WTC11 (cell line): ENCODE results near the gene TMEM88. TPM values are rescaled to one million over a fixed set of nuclear protein-coding genes. Genes with fewer than 3 reads are reported as not detected.

Experiments
- ATAC-seq: fragments of 200-7000 bp; cut with Tn5 transposase; 2 replicates; pipeline ENCODE4 v1.10.0; 2021; ENCODE audit warnings: mild to moderate bottlenecking, moderate library complexity
- CTCF ChIA-PET: fragments of 300-600 bp; sonication (Branson Sonifier 250); formaldehyde crosslinking; loops from one replicate; lab custom pipeline; 2021; ENCODE audit warnings: antibody characterized with exemption; lab: Charles Lee
- POLR2A ChIA-PET: fragments of 350-600 bp; sonication (Branson Sonifier 250); formaldehyde crosslinking; loops from one replicate; lab custom pipeline; 2021; ENCODE audit warnings: antibody characterized with exemption; lab: Charles Lee
- DNase-seq: peaks from one replicate; pipeline ENCODE4 v3.0.0; 2021; ENCODE audit warnings: low spot score
- H3K27ac Mint-ChIP-seq: 2 replicates; pipeline ENCODE4 v1.8.0; 2021; ENCODE audit warnings: mixed read lengths
- H3K27me3 Mint-ChIP-seq: 2 replicates; pipeline ENCODE4 v1.8.0; 2021; ENCODE audit warnings: low read depth, mild to moderate bottlenecking, moderate library complexity, mixed read lengths
- H3K36me3 Mint-ChIP-seq: 2 replicates; pipeline ENCODE4 v1.8.0; 2021; ENCODE audit warnings: mixed read lengths
- H3K4me1 Mint-ChIP-seq: 2 replicates; pipeline ENCODE4 v1.8.0; 2022; ENCODE audit warnings: mixed read lengths
- H3K4me3 Mint-ChIP-seq: 2 replicates; pipeline ENCODE4 v1.8.0; 2021; ENCODE audit warnings: mild to moderate bottlenecking, moderate library complexity, mixed read lengths
- H3K9me3 Mint-ChIP-seq: 2 replicates; pipeline ENCODE4 v1.8.0; 2021; ENCODE audit warnings: mixed read lengths
- ATF1 ChIP-seq: sonication (generic); formaldehyde crosslinking; IDR thresholded peaks from 2 replicates; pipeline ENCODE4 v1.8.1; 2023; ENCODE audit warnings: mild to moderate bottlenecking, moderate library complexity, missing genetic modification reagents
- CREB1 ChIP-seq: sonication (generic); formaldehyde crosslinking; IDR thresholded peaks from 2 replicates; pipeline ENCODE4 v1.8.0; 2023; ENCODE audit warnings: mild to moderate bottlenecking, missing genetic modification reagents
- CTCF ChIP-seq: fragments of 200-600 bp; IDR thresholded peaks from 2 replicates; pipeline ENCODE4 v1.8.0; 2022; ENCODE audit warnings: antibody characterized with exemption
- ESRRA ChIP-seq: sonication (generic); formaldehyde crosslinking; IDR thresholded peaks from 2 replicates; pipeline ENCODE4 v1.8.1; 2022; ENCODE audit warnings: mild to moderate bottlenecking, missing genetic modification reagents, borderline replicate concordance
- FOXK1 ChIP-seq: sonication (generic); formaldehyde crosslinking; IDR thresholded peaks from 2 replicates; pipeline ENCODE4 v1.8.0; 2022; ENCODE audit warnings: mild to moderate bottlenecking, moderate library complexity, missing genetic modification reagents
- GTF2I ChIP-seq: fragments of 250-450 bp; sonication (Bioruptor Pico); conservative IDR thresholded peaks from 2 replicates; pipeline ENCODE4 v1.4.0; 2021; ENCODE audit warnings: mild to moderate bottlenecking
- IRF1 ChIP-seq: sonication (generic); formaldehyde crosslinking; IDR thresholded peaks from 2 replicates; pipeline ENCODE4 v1.8.0; 2023; ENCODE audit warnings: missing genetic modification reagents
- MAX ChIP-seq: sonication (generic); formaldehyde crosslinking; IDR thresholded peaks from 2 replicates; pipeline ENCODE4 v1.8.0; 2022; ENCODE audit warnings: mild to moderate bottlenecking, missing genetic modification reagents
- MXD4 ChIP-seq: fragments of 250-450 bp; sonication (Bioruptor Pico); IDR thresholded peaks from 2 replicates; pipeline ENCODE4 v1.8.0; 2021; ENCODE audit warnings: mild to moderate bottlenecking, moderate library complexity, borderline replicate concordance
- OVOL2 ChIP-seq: fragments of 250-450 bp; sonication (Bioruptor Pico); IDR thresholded peaks from 2 replicates; pipeline ENCODE4 v1.9.0; 2021; ENCODE audit warnings: mild to moderate bottlenecking, borderline replicate concordance
- SP1 ChIP-seq: sonication (generic); formaldehyde crosslinking; conservative IDR thresholded peaks from 2 replicates; pipeline ENCODE4 v1.8.1; 2022; ENCODE audit warnings: missing genetic modification reagents
- STAT6 ChIP-seq: sonication (generic); formaldehyde crosslinking; conservative IDR thresholded peaks from 2 replicates; pipeline ENCODE4 v1.8.1; 2023; ENCODE audit warnings: mild to moderate bottlenecking, low read depth, missing genetic modification reagents, moderate library complexity
- TEAD4 ChIP-seq: sonication (generic); formaldehyde crosslinking; IDR thresholded peaks from 2 replicates; pipeline ENCODE4 v1.8.0; 2022; ENCODE audit warnings: mild to moderate bottlenecking, missing genetic modification reagents
- USF1 ChIP-seq: sonication (generic); formaldehyde crosslinking; IDR thresholded peaks from 2 replicates; pipeline ENCODE4 v1.8.0; 2022; ENCODE audit warnings: mild to moderate bottlenecking, missing genetic modification reagents
- ZBTB21 ChIP-seq: sonication (generic); formaldehyde crosslinking; IDR thresholded peaks from 2 replicates; pipeline ENCODE4 v1.8.1; 2023; ENCODE audit warnings: mild to moderate bottlenecking, missing genetic modification reagents, borderline replicate concordance
- ZNF138 ChIP-seq: sonication (generic); formaldehyde crosslinking; conservative IDR thresholded peaks from 2 replicates; pipeline ENCODE4 v1.8.1; 2022; ENCODE audit warnings: mild to moderate bottlenecking, moderate library complexity, missing genetic modification reagents
- ZNF219 ChIP-seq: sonication (generic); formaldehyde crosslinking; IDR thresholded peaks from 2 replicates; pipeline ENCODE4 v1.8.0; 2023; ENCODE audit warnings: missing genetic modification reagents, mild to moderate bottlenecking, borderline replicate concordance
- ZNF317 ChIP-seq: sonication (generic); formaldehyde crosslinking; IDR thresholded peaks from 2 replicates; pipeline ENCODE4 v1.8.1; 2023; ENCODE audit warnings: low read depth, mild to moderate bottlenecking, moderate library complexity, missing genetic modification reagents, borderline replicate concordance
- ZNF425 ChIP-seq: fragments of 250-450 bp; sonication (Bioruptor Pico); conservative IDR thresholded peaks from 2 replicates; pipeline ENCODE4 v1.9.0; 2021; ENCODE audit warnings: mild to moderate bottlenecking
- ZNF671 ChIP-seq: fragments of 250-450 bp; sonication (Bioruptor Pico); IDR thresholded peaks from 2 replicates; pipeline ENCODE4 v1.8.0; 2021; ENCODE audit warnings: mild to moderate bottlenecking
- total RNA-seq: library from RNA; stranded (reverse); gene quantifications from 3 replicates; pipeline ENCODE4 v1.2.3, GENCODE V29; 2021

Gene TMEM88
- total RNA-seq, 1 experiment from 2014 or later: 2.9 TPM

- Mint-ChIP-seq H3K36me3 (no peaks in the 10 kb centered on the region), H3K4me3 (peak within 1 kb of the TSS; percentile 82), H3K4me1 (peaks cover 25% of the 10 kb centered on the region), H3K27me3 (peaks cover 53% of the 10 kb centered on the region), H3K27ac (peak within 1 kb of the TSS; percentile 86), H3K9me3 (no peaks in the 10 kb centered on the region)
- ChIA-PET POLR2A (interaction anchor here (1.0 to 1.1 kb wide), 3 partner anchors 9 to 11 kb away, joined by 3 to 6 read pairs (median 3); no protein-coding TSS in a partner anchor), CTCF (interaction anchor here (0.9 to 5.4 kb wide), 24 partner anchors 10 to 276 kb away, joined by 3 to 66 read pairs (median 5); partner anchors contain the start of genes CYB5D1, NAA38 and TMEM88)
- ATAC-seq: peak; percentile 57
- no peak for TF ChIP-seq ZNF138 (CRISPR knock-in tag)
- peak; percentile 31 for TF ChIP-seq SP1 (CRISPR knock-in tag)
- TF ChIP-seq OVOL2 (CRISPR knock-in tag): no peak
- no peak for TF ChIP-seq ESRRA
- 0 out of 2 replicates have a peak, but pooled peaks have one; percentile 42 for TF ChIP-seq FOXK1 (CRISPR knock-in tag)
- no peak for TF ChIP-seq IRF1 (CRISPR knock-in tag)
- TF ChIP-seq USF1: 0 out of 2 replicates have a peak, but pooled peaks have one; percentile 25
- no peak for TF ChIP-seq ZNF219 (CRISPR knock-in tag)
- no peak for TF ChIP-seq MXD4
- TF ChIP-seq ZNF671 (CRISPR knock-in tag): no peak
- 0 out of 2 replicates have a peak, but pooled peaks have one; percentile 30 for TF ChIP-seq MAX (CRISPR knock-in tag)
- no peak for TF ChIP-seq STAT6 (CRISPR knock-in tag)
- no peak for TF ChIP-seq CTCF
- no peak for TF ChIP-seq ZNF317 (CRISPR knock-in tag)
- no peak for TF ChIP-seq CREB1
- no peak for TF ChIP-seq GTF2I (CRISPR knock-in tag)
- no peak for TF ChIP-seq ZNF425 (CRISPR knock-in tag)
- no peak for TF ChIP-seq TEAD4
- no peak for TF ChIP-seq ATF1 (CRISPR knock-in tag)
- no peak for TF ChIP-seq ZBTB21
- DNase-seq: peak; percentile 92
These were observed 20.9 kb upstream of the TMEM88 start, which contains the start of gene KDM6B for GRCh38 chr17:7833795-7834541. KDM6B (plus strand) TSS chr17:7834217; CDS start chr17:7845555, 11,338 bp downstream.
